Measurements from ENCODE around the gene PRSS36. TPM values are rescaled to one million over a fixed set of nuclear protein-coding genes. Genes with fewer than 3 reads are reported as not detected.

PRSS36 gene
- total and polyA plus RNA-seq, 8 donors = 0.87 to 26.3 (median 2.7) TPM; not detected in 2

DNA sequence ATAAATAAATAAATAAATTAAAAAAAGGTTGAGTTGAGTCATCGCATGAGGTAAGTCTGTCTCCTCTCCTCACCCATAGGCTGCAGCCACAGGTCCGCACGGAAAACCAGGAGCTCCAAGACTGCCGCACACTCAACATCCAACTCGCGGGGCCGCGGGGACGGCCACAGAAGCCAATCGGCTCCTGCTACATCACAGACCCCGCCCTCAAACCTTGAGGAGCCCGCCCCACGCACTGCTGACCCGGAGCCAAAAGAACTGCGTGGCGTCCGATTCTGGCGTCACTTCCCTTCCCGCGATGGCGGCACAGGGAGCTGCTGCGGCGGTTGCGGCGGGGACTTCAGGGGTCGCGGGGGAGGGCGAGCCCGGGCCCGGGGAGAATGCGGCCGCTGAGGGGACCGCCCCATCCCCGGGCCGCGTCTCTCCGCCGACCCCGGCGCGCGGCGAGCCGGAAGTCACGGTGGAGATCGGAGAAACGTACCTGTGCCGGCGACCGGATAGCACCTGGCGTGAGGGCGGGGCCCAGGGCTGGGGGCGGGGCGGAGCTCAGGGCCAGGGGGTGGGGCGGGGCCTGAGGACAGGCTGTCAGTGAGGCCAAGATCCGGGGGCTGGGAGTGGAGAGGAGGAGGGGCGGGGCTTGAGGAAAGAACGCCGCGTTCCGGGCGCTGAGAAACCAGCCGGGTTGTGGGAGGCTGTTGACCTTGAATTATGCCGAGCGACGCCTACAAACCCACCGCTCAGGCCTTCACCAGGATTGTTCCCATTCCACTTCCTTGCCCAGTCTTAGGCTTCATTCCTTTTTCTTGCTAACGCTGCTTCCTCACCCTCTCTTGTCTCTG is 32.3 kb downstream of the PRSS36 start, which contains the start of gene KAT8:
TSS of gene KAT8 (plus strand) at position 281 of the 839 bp plus-strand sequence. CDS start at position 299, 18 bp downstream.
- WGBS, 5 donors = 0 to 2% (median 1%) methylated on average over 61 to 68 of the region's 68 CpGs
- H3K4me3 ChIP-seq = peak within 1 kb of the TSS; percentile 50 to 78 (median 64)
- peak within 1 kb of the TSS; percentile 98 to 99 (median 98) for H3K27ac ChIP-seq
- peaks cover 32 to 45% (median 39%) of the 10 kb centered on the region in 4 donors for H3K36me3 ChIP-seq
- DNase-seq = peak; percentile 99
- no peaks in the 10 kb centered on the region for H3K9me3 ChIP-seq
- TF ChIP-seq POLR2AphosphoS5 (IDR thresholded peaks at IDR 0.05) (peak; percentile 96 to 98 (median 97)), POLR2A (IDR thresholded peaks at IDR 0.05) (peak in 2 of 4 donors; percentile 45 to 84), EP300 (IDR thresholded peaks at IDR 0.05) (peak; percentile 65)
- TF ChIP-seq, protein P1, sequence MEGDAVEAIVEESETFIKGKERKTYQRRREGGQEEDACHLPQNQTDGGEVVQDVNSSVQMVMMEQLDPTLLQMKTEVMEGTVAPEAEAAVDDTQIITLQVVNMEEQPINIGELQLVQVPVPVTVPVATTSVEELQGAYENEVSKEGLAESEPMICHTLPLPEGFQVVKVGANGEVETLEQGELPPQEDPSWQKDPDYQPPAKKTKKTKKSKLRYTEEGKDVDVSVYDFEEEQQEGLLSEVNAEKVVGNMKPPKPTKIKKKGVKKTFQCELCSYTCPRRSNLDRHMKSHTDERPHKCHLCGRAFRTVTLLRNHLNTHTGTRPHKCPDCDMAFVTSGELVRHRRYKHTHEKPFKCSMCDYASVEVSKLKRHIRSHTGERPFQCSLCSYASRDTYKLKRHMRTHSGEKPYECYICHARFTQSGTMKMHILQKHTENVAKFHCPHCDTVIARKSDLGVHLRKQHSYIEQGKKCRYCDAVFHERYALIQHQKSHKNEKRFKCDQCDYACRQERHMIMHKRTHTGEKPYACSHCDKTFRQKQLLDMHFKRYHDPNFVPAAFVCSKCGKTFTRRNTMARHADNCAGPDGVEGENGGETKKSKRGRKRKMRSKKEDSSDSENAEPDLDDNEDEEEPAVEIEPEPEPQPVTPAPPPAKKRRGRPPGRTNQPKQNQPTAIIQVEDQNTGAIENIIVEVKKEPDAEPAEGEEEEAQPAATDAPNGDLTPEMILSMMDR (IDR thresholded peaks at IDR 0.05) = no peak
- intact Hi-C loops (cut with DNase I; ENCODE audit: low total_unique reads) = no loop called here
- H3K4me1 ChIP-seq = peaks cover 41 to 56% (median 46%) of the 10 kb centered on the region in 4 donors
- no peaks in the 10 kb centered on the region for H3K27me3 ChIP-seq

DNA sequence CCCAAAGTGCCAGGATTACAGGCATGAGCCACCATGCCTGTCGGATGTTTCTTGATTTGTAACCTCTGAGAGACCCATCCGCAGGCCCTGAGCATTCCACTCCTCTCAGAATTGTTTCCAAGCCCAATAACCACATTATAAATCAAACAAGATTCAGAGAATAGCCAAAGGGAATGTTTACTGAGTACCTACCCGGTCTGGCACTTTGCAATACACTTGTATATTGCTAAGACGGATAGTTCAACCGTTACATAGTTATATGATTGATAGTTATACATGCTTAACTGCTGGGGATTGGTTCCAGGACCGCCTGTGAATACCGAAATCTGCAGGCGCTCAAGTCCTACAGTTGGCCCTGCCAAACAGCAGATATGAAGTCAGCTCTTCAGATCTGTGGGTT is 35.4 kb downstream of the PRSS36 start:
- Histone ChIP-seq H3K27ac (peak overlapping the region in 4 of 5 donors; percentile 58 to 83 (median 74)), H3K36me3 (peaks cover 33 to 45% (median 40%) of the 10 kb centered on the region in 4 donors), H3K4me3 (no peak overlapping the region), H3K27me3 (no peaks in the 10 kb centered on the region), H3K9me3 (no peaks in the 10 kb centered on the region), H3K4me1 (peaks cover 46 to 69% (median 56%) of the 10 kb centered on the region in 4 donors)
- intact Hi-C loops (cut with DNase I; ENCODE audit: low total_unique reads) = no loop called here
- 56 to 70% (median 62%) methylated on average over 8 of the region's 8 CpGs for WGBS, 5 donors
- no peak for DNase-seq
- TF ChIP-seq EP300 (IDR thresholded peaks at IDR 0.05) = no peak
- TF ChIP-seq POLR2A (IDR thresholded peaks at IDR 0.05) = no peak
- TF ChIP-seq POLR2AphosphoS5 (IDR thresholded peaks at IDR 0.05) = no peak
- TF ChIP-seq, protein P1 (IDR thresholded peaks at IDR 0.05) = no peak

DNA sequence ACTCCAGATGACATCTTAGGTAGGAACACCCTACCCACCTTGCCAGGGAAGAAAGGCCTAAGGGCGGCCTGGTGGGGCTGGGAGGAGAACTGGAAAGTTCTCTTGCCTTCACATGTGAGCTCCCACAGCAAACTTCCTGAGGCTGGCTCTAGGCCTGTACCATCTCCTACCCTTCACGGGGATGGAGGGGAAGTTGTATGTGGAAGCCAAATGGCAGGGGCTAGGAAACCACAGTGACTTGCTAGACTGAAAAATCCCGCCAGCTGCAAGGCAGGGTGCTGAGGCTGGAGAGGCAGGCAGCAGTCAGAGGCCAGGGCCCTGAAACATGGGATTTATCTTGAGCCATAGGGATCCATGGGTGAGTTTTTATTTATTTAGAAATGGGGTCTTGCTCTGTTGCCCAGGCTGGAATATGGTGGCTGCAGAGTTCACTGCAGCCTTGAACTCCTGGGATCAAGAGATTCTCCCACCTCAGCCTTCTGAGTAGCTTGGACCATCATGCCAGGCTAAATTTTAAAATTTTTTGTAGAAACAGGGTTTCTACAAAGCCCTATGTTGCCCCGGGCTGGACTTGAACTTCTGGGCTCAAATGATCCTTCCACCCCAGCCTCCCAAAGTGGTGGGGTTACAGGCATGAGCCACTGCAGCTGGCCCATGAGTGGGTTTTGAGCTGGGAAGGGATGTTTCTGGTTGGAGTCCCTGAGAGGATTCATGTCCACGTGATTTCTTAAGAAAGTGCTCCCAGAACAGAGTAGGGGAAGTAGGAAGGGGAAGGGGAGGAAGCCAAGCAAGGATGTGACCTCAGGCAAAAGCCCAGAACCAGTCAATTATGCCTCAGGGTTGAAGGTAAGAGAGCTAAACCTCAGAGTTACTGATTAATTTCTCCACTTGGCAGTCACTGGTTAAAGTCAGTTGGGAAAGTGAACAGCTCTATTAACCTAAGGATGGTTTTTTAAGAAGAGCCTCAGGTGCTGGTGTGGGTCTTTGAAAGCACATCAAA is 36.4 kb downstream of the PRSS36 start:
- Histone ChIP-seq H3K27ac (peak overlapping the region; percentile 55 to 83 (median 74)), H3K4me1 (peaks cover 46 to 68% (median 56%) of the 10 kb centered on the region in 4 donors), H3K27me3 (no peaks in the 10 kb centered on the region), H3K4me3 (no peak overlapping the region), H3K9me3 (no peaks in the 10 kb centered on the region), H3K36me3 (peaks cover 35 to 41% (median 38%) of the 10 kb centered on the region in 4 donors)
- intact Hi-C loops (cut with DNase I; ENCODE audit: low total_unique reads) = no loop called here
- 49 to 61% (median 54%) methylated on average over 5 of the region's 5 CpGs for WGBS, 5 donors
- no peak for TF ChIP-seq POLR2A (IDR thresholded peaks at IDR 0.05)
- no peak for TF ChIP-seq EP300 (IDR thresholded peaks at IDR 0.05)
- TF ChIP-seq, protein P1 (IDR thresholded peaks at IDR 0.05) = no peak
- TF ChIP-seq POLR2AphosphoS5 (IDR thresholded peaks at IDR 0.05) = no peak
- DNase-seq = no peak

DNA sequence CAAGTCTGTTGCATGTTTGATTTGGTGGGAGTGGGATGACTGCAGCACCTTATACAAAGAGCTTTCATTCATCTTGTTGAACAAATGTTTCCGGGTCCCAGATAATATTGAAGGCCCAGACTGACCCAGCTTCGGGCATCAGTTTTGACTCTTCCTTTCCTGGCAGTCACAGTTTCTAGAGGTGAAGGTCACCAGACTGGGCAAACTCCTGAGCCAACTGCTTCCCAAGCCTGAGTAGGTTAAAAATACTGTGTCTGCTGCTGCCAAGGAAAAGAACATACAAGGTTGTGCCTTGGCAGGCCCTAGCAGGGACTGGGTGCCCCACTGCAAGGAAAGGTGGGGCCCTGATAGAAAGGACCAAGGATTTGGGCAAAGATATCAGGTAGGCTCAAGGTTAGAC is 37.2 kb downstream of the PRSS36 start:
- DNase-seq = no peak
- Histone ChIP-seq H3K27me3 (no peaks in the 10 kb centered on the region), H3K4me1 (peaks cover 42 to 66% (median 57%) of the 10 kb centered on the region in 4 donors), H3K36me3 (peaks cover 35 to 41% (median 38%) of the 10 kb centered on the region in 4 donors), H3K27ac (peak overlapping the region; percentile 55 to 83 (median 74)), H3K9me3 (no peaks in the 10 kb centered on the region), H3K4me3 (no peak overlapping the region)
- intact Hi-C loops (cut with DNase I; ENCODE audit: low total_unique reads) = no loop called here
- TF ChIP-seq POLR2AphosphoS5 (IDR thresholded peaks at IDR 0.05) = no peak
- TF ChIP-seq EP300 (IDR thresholded peaks at IDR 0.05) = no peak
- TF ChIP-seq, protein P1 (IDR thresholded peaks at IDR 0.05) = no peak
- TF ChIP-seq POLR2A (IDR thresholded peaks at IDR 0.05) = no peak
- WGBS, 5 donors = 18 to 66% (median 28%) methylated on average over 2 of the region's 2 CpGs
